Epithelial cell of esophagus (primary cell): ENCODE data around the gene MAP3K9.
A peak's percentile ranks its signal among the peaks of the same experiment; 100 is the strongest.

Experiments used
- DNase-seq: peaks from one replicate; pipeline ENCODE4 v3.0.0; 2010; ENCODE audit warnings: low read depth
- H3K4me3 ChIP-seq: 2 replicates; pipeline ENCODE4 v1.5.1; 2011; ENCODE audit warnings: mild to moderate bottlenecking, low read length, control low read depth
- CTCF ChIP-seq: IDR thresholded peaks from 2 replicates; pipeline ENCODE4 v1.5.1; 2011; ENCODE audit warnings: low read depth, mild to moderate bottlenecking, low read length, control low read depth, inconsistent platforms; ENCODE audit not compliant: insufficient read depth; ENCODE audit errors: missing control alignments

The MAP3K9 gene

GRCh38 chr14:70828188-70828587, 18.9 kb upstream of the MAP3K9 start:
- no peak for DNase-seq
- TF ChIP-seq CTCF, result no peak
- no peak overlapping the region for H3K4me3 ChIP-seq

GRCh38 chr14:70827752-70828151, 18.4 kb upstream of the MAP3K9 start:
- no peak for DNase-seq
- TF ChIP-seq CTCF, result no peak
- H3K4me3 ChIP-seq, result no peak overlapping the region

GRCh38 chr14:70827347-70827746, 18.0 kb upstream of the MAP3K9 start:
- peak; percentile 19 for TF ChIP-seq CTCF
- DNase-seq, result peak; percentile 51
- H3K4me3 ChIP-seq, result no peak overlapping the region

GRCh38 chr14:70823281-70823680, 14.0 kb upstream of the MAP3K9 start:
- peak overlapping the region; percentile 57 for H3K4me3 ChIP-seq
- no peak for DNase-seq
- no peak for TF ChIP-seq CTCF

GRCh38 chr14:70822530-70823185, 13.3 kb upstream of the MAP3K9 start:
- H3K4me3 ChIP-seq, result peak overlapping the region; percentile 57
- peak; percentile 38 for DNase-seq
- TF ChIP-seq CTCF, result no peak

- H3K4me3 ChIP-seq, result peak overlapping the region; percentile 57
- DNase-seq, result peak; percentile 54
- no peak for TF ChIP-seq CTCF
Measured at GRCh38 chr14:70821584-70822529, 12.5 kb upstream of the MAP3K9 start.

- no peak for TF ChIP-seq CTCF
- DNase-seq, result no peak
- no peak overlapping the region for H3K4me3 ChIP-seq
Measured at GRCh38 chr14:70816525-70816924, 7.2 kb upstream of the MAP3K9 start.
